CD14-positive monocyte (primary cell): ENCODE measurements around the gene TACC2. TPM values are rescaled to one million over a fixed set of nuclear protein-coding genes. Genes with fewer than 3 reads are reported as not detected.
A peak's percentile ranks its signal among the peaks of the same experiment; 100 is the strongest.

ENCODE experiments used
- DNase-seq, 3 donors: peaks; one replicate each; pipeline ENCODE4 v3.0.0-alpha.2; 2011 to 2022
- H2AFZ ChIP-seq: 2 replicates; pipeline ENCODE4 v1.6.0; 2012; ENCODE audit warnings: mild to moderate bottlenecking, low read depth, low read length, inconsistent platforms; ENCODE audit not compliant: insufficient read depth, poor library complexity, severe bottlenecking
- H3K27ac ChIP-seq, 2 donors: 1 replicate in 1 of 2; 2 replicates in 1 of 2; pipeline ENCODE4 v1.5.1; 2012 to 2013; ENCODE audit warnings: low read length in 2 of 2, control low read depth in 1 of 2, inconsistent platforms in 1 of 2, low read depth in 1 of 2, mild to moderate bottlenecking in 1 of 2
- H3K27me3 ChIP-seq, 2 donors: one replicate each; pipeline versions ENCODE4 v1.6.0 to v1.6.1; 2011 to 2013; ENCODE audit warnings: low read length in 2 of 2; ENCODE audit not compliant: control insufficient read depth in 2 of 2, insufficient read depth in 2 of 2
- H3K36me3 ChIP-seq, 2 donors: replicated peaks in 1 of 2; 1 replicate in 1 of 2; 2 replicates in 1 of 2; pipeline versions ENCODE4 v1.5.1 to v1.6.1; 2012 to 2013; ENCODE audit warnings: low read length in 2 of 2, control low read depth in 1 of 2, inconsistent platforms in 1 of 2, mild to moderate bottlenecking in 1 of 2; ENCODE audit not compliant: insufficient read depth in 2 of 2, control insufficient read depth in 1 of 2
- H3K4me1 ChIP-seq, 2 donors: 1 replicate in 1 of 2; 2 replicates in 1 of 2; pipeline versions ENCODE4 v1.5.1 to v1.6.1; 2012 to 2013; ENCODE audit warnings: low read length in 2 of 2, control low read depth in 1 of 2, inconsistent platforms in 1 of 2, mild to moderate bottlenecking in 1 of 2, moderate library complexity in 1 of 2; ENCODE audit not compliant: insufficient read depth in 2 of 2, control insufficient read depth in 1 of 2
- H3K4me2 ChIP-seq: replicated peaks from 2 replicates; pipeline ENCODE3; 2012; ENCODE audit warnings: low read length, moderate library complexity, mild to moderate bottlenecking; ENCODE audit not compliant: poor library complexity, severe bottlenecking; ENCODE audit errors: extremely low read depth
- H3K4me3 ChIP-seq, 3 experiments: fragments of 200-600 bp in 1 of 3; sonication (generic) in 1 of 3; replicated peaks in 1 of 3; 1 replicate in 2 of 3; 2 replicates in 1 of 3; pipeline ENCODE4 v1.5.1; 2011 to 2013; ENCODE audit warnings: low read length in 3 of 3, mild to moderate bottlenecking in 3 of 3, control low read depth in 2 of 3, low read depth in 2 of 3, inconsistent platforms in 1 of 3, moderate library complexity in 1 of 3
- H3K79me2 ChIP-seq: 2 replicates; pipeline ENCODE4 v1.6.0; 2012; ENCODE audit warnings: mild to moderate bottlenecking, control low read depth, inconsistent platforms, low read length, moderate library complexity; ENCODE audit not compliant: insufficient read depth
- H3K9ac ChIP-seq: 2 replicates; pipeline ENCODE4 v1.6.0; 2017; ENCODE audit warnings: low read length, mild to moderate bottlenecking; ENCODE audit not compliant: insufficient read depth, poor library complexity, severe bottlenecking
- H3K9me3 ChIP-seq, 2 donors: replicated peaks in 1 of 2; 1 replicate in 1 of 2; 2 replicates in 1 of 2; pipeline versions ENCODE4 v1.5.1 to v1.6.1; 2012 to 2013; ENCODE audit warnings: low read length in 2 of 2, control low read depth in 1 of 2; ENCODE audit not compliant: control insufficient read depth in 1 of 2, insufficient read depth in 1 of 2
- H4K20me1 ChIP-seq: 2 replicates; pipeline ENCODE4 v1.6.0; 2012; ENCODE audit warnings: mild to moderate bottlenecking, low read length, control low read depth, moderate library complexity; ENCODE audit not compliant: insufficient read depth
- H3K27ac Mint-ChIP-seq, 7 donors: one replicate each; pipeline ENCODE4 v1.8.0; 2020; ENCODE audit warnings: mild to moderate bottlenecking in 7 of 7, mixed read lengths in 7 of 7, moderate library complexity in 6 of 7, inconsistent platforms in 2 of 7
- H3K27me3 Mint-ChIP-seq, 3 donors: one replicate each; pipeline ENCODE4 v1.8.0; 2021 to 2022; ENCODE audit warnings: low read depth in 3 of 3, mild to moderate bottlenecking in 3 of 3, mixed read lengths in 3 of 3, moderate library complexity in 3 of 3, inconsistent platforms in 1 of 3
- H3K36me3 Mint-ChIP-seq, 2 donors: one replicate each; pipeline ENCODE4 v1.8.0; 2020; ENCODE audit warnings: mixed read lengths in 2 of 2, inconsistent platforms in 1 of 2, mild to moderate bottlenecking in 1 of 2
- H3K4me1 Mint-ChIP-seq: one replicate; pipeline ENCODE4 v1.8.0; 2020; ENCODE audit warnings: mild to moderate bottlenecking, mixed read lengths
- H3K4me3 Mint-ChIP-seq, 2 donors: one replicate each; pipeline ENCODE4 v1.8.0; 2020; ENCODE audit warnings: mild to moderate bottlenecking in 2 of 2, mixed read lengths in 2 of 2, moderate library complexity in 1 of 2
- H3K9me3 Mint-ChIP-seq, 7 donors: one replicate each; pipeline ENCODE4 v1.8.0; 2020 to 2022; ENCODE audit warnings: mixed read lengths in 7 of 7, mild to moderate bottlenecking in 6 of 7, moderate library complexity in 6 of 7, inconsistent platforms in 2 of 7
- WGBS: methylation state at CpG from one replicate; pipeline ENCODE4 v1.1.5; 2013; ENCODE audit warnings: missing lambda C conversion rate; ENCODE audit not compliant: insufficient coverage; 5-methylcytosine and 5-hydroxymethylcytosine counted together
- intact Hi-C, 2 donors: fragments of 100-400 bp; cut with micrococcal nuclease; formaldehyde crosslinking; loops; one replicate each; pipeline versions ENCODE4 v1.15.0 to v1.15.1; 2023
- polyA plus RNA-seq, 3 donors: library from polyadenylated mRNA; depleted of rRNA in 1 of 3; unstranded in 2 of 3; stranded (reverse) in 1 of 3; fragments of 300-500 nt in 2 of 3; fragments of >200 nt in 1 of 3; fragmentation: Illumina TruSeq in 2 of 3; gene quantifications; 1 replicate in 2 of 3; 2 replicates in 1 of 3; pipeline ENCODE4 v1.2.3, GENCODE V29; 2012 to 2021
- TF ChIP-seq, protein P1 (sequence below): fragments of 200-600 bp; IDR thresholded peaks from one replicate; pipeline ENCODE4 v1.8.0; 2022; ENCODE audit warnings: antibody characterized with exemption, mild to moderate bottlenecking

TACC2 gene
- polyA plus RNA-seq, 3 donors: 0.03 TPM; not detected in 2

DNA sequence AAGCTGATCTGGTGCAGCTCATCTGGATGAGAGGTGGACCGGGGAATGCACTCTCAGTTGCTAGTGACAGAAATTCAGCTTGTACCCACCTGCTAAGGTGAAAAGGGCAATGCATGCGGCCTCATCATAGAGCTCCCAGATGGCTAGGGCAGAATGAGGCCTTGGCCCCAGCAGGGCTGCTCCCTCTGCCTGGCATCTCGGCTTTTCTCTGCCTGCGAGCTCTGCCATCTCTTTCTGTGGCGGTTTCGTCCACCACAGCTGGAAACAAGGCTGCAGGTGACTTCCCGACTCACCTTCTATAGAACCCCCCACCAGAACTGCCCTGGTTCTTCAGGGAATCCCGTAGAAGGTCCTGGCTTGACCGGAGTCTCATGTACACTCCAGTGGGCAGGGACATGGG is 60.1 kb downstream of the TACC2 start:
- peaks cover 0 to under 1% of the 10 kb centered on the region in 2 donors for H3K9me3 ChIP-seq
- no peak overlapping the region for H3K4me2 ChIP-seq
- Mint-ChIP-seq H3K4me3 (no peak overlapping the region), H3K27me3 (peaks cover 2 to 3% (median 3%) of the 10 kb centered on the region in 3 donors), H3K27ac (peak overlapping the region in 1 of 7 donors; percentile 16), H3K4me1 (no peaks in the 10 kb centered on the region), H3K9me3 (peaks cover 0 to 9% (median 2%) of the 10 kb centered on the region in 7 donors), H3K36me3 (no peaks in the 10 kb centered on the region)
- H3K4me1 ChIP-seq: no peaks in the 10 kb centered on the region
- DNase-seq: no peak
- H2AFZ ChIP-seq: no peak overlapping the region
- H3K4me3 ChIP-seq: no peak overlapping the region
- no peak overlapping the region for H3K27ac ChIP-seq
- intact Hi-C loops: no loop called here
- H4K20me1 ChIP-seq: no peaks in the 10 kb centered on the region
- TF ChIP-seq, protein P1, sequence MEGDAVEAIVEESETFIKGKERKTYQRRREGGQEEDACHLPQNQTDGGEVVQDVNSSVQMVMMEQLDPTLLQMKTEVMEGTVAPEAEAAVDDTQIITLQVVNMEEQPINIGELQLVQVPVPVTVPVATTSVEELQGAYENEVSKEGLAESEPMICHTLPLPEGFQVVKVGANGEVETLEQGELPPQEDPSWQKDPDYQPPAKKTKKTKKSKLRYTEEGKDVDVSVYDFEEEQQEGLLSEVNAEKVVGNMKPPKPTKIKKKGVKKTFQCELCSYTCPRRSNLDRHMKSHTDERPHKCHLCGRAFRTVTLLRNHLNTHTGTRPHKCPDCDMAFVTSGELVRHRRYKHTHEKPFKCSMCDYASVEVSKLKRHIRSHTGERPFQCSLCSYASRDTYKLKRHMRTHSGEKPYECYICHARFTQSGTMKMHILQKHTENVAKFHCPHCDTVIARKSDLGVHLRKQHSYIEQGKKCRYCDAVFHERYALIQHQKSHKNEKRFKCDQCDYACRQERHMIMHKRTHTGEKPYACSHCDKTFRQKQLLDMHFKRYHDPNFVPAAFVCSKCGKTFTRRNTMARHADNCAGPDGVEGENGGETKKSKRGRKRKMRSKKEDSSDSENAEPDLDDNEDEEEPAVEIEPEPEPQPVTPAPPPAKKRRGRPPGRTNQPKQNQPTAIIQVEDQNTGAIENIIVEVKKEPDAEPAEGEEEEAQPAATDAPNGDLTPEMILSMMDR: no peak
- no peaks in the 10 kb centered on the region for H3K79me2 ChIP-seq
- H3K27me3 ChIP-seq: peaks cover 0 to 2% of the 10 kb centered on the region in 2 donors
- no peak overlapping the region for H3K9ac ChIP-seq
- WGBS: 89% methylated on average over 6 of the region's 9 CpGs
- no peaks in the 10 kb centered on the region for H3K36me3 ChIP-seq

DNA sequence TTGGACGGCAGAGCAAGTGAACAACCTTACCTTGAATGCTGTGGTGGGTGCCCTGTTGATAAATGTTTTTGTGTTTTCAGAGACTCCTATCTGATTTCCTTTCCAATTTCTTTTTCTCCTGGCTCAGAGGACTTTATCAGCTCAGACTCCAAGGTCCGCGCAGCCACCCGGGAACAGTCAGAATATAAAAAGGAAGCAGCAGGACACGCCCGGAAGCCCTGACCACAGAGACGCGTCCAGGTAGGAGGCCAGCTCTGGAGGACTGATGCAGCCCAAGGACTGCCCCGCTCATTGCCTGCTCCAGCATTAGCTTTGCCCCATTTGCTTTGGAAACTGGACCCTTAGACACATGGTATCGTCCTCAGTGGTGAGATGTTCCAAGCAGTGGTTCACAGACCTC is 61.3 kb downstream of the TACC2 start:
- H3K79me2 ChIP-seq: no peaks in the 10 kb centered on the region
- Mint-ChIP-seq H3K27ac (no peak overlapping the region), H3K36me3 (no peaks in the 10 kb centered on the region), H3K4me3 (no peak overlapping the region), H3K9me3 (peaks cover 0 to 9% (median 5%) of the 10 kb centered on the region in 7 donors), H3K27me3 (peaks cover 2 to 5% (median 3%) of the 10 kb centered on the region in 3 donors), H3K4me1 (no peaks in the 10 kb centered on the region)
- no peaks in the 10 kb centered on the region for H3K4me1 ChIP-seq
- no peak overlapping the region for H3K9ac ChIP-seq
- DNase-seq: no peak
- no peaks in the 10 kb centered on the region for H3K36me3 ChIP-seq
- no peak overlapping the region for H3K4me3 ChIP-seq
- no peak overlapping the region for H3K27ac ChIP-seq
- intact Hi-C loops: no loop called here
- TF ChIP-seq, protein P1: no peak
- peaks cover 0 to 1% of the 10 kb centered on the region in 2 donors for H3K27me3 ChIP-seq
- H2AFZ ChIP-seq: no peak overlapping the region
- peaks cover 0 to 4% of the 10 kb centered on the region in 2 donors for H3K9me3 ChIP-seq
- no peak overlapping the region for H3K4me2 ChIP-seq
- H4K20me1 ChIP-seq: no peaks in the 10 kb centered on the region
- 95% methylated on average over 9 of the region's 10 CpGs for WGBS
